ENCODE data around the gene PPM1H. TPM values are rescaled to one million over a fixed set of nuclear protein-coding genes. Genes with fewer than 3 reads are reported as not detected.

Gene PPM1H
- total and polyA plus RNA-seq, 10 of the 15 experiments (the other 5 are each of a cell fraction or from before 2014, with no cell fraction given): 0.11 to 0.83 (median 0.49) TPM

- H3K27ac ChIP-seq (ENCODE audit: control insufficient read depth, insufficient read depth): 0 out of 2 replicates have a peak overlapping the region, but pooled peaks have one; percentile 34
- no peak overlapping the region for H3K9ac ChIP-seq (ENCODE audit: control insufficient read depth, insufficient read depth, low read length)
- no peaks in the 10 kb centered on the region for H4K20me1 ChIP-seq (ENCODE audit: control insufficient read depth, insufficient read depth)
- intact Hi-C loops (cut with micrococcal nuclease; ENCODE audit: unreplicated experiment) (no loop called here), in situ Hi-C loops (cut with MboI) (no loop called here)
- RAD21 ChIA-PET (ENCODE audit: unreplicated experiment): interaction anchor here (0.7 to 1.6 kb wide), 4 partner anchors 14 to 179 kb away, joined by 3 to 5 read pairs (median 3); no protein-coding TSS in a partner anchor
- WGBS (ENCODE audit: insufficient coverage, insufficient replicate concordance, low lambda C conversion rate, missing lambda C conversion rate): 50% methylated on average over 2 of the region's 2 CpGs
- no peaks in the 10 kb centered on the region for H3K79me2 ChIP-seq (ENCODE audit: control insufficient read depth, insufficient read depth, low read length)
- H2AFZ ChIP-seq (ENCODE audit: control insufficient read depth, low read depth, low read length): peak overlapping the region; percentile 34
- peak overlapping the region; percentile 53 for H3K4me2 ChIP-seq (ENCODE audit: control insufficient read depth, insufficient read depth)
- H3K9me3 ChIP-seq (replicated peaks; ENCODE audit: control insufficient read depth, insufficient read depth, low read length): no peaks in the 10 kb centered on the region
- DNase-seq (ENCODE audit: low read depth, low spot score) (no peak), ATAC-seq (peak; percentile 94), FAIRE-seq (no peak)
- H3K4me3 ChIP-seq: no peak overlapping the region
- CTCF ChIA-PET: interaction anchor here (2.6 kb wide), 1 partner anchor 37 kb away, joined by 6 read pairs; no protein-coding TSS in a partner anchor
- POLR2A ChIA-PET: interaction anchor here (1.0 kb wide), 1 partner anchor 14 kb away, joined by 3 read pairs; no protein-coding TSS in a partner anchor
- no peaks in the 10 kb centered on the region for H3K36me3 ChIP-seq (ENCODE audit: control insufficient read depth in 2 of 2, insufficient read depth in 2 of 2, low read length in 1 of 2)
- no TSS peak for BruUV-seq (replicated peaks)
- peaks cover 4% of the 10 kb centered on the region for H3K4me1 ChIP-seq (ENCODE audit: control insufficient read depth, insufficient read depth, low read length)
- H3K27me3 ChIP-seq (replicated peaks in 1 of 2; ENCODE audit: control insufficient read depth in 2 of 2, insufficient read depth in 2 of 2, low read length in 1 of 2): no peaks in the 10 kb centered on the region
- SMC1A ChIA-PET (ENCODE audit: uncharacterized antibody, unreplicated experiment): interaction anchor here (0.7 to 3.1 kb wide), 4 partner anchors 11 to 43 kb away, joined by 3 to 7 read pairs (median 6); no protein-coding TSS in a partner anchor
- TF ChIP-seq PKNOX1 (IDR thresholded peaks at IDR 0.05) (no peak), DPF2 (IDR thresholded peaks at IDR 0.05) (0 out of 2 replicates have a peak, but pooled peaks have one; percentile 41), FOXK2 (IDR thresholded peaks at IDR 0.05) (peak; percentile 44; the same call in 1 of the 2 replicates), CBX3 (IDR thresholded peaks at IDR 0.05; ENCODE audit: borderline replicate concordance, low read depth) (no peak), ZBTB40 (IDR thresholded peaks at IDR 0.05; ENCODE audit: borderline replicate concordance) (no peak), IKZF2 (IDR thresholded peaks at IDR 0.05) (peak; percentile 70 to 80), NR2C1 (IDR thresholded peaks at IDR 0.05) (no peak), CHD2 (IDR thresholded peaks at IDR 0.05; ENCODE audit: borderline replicate concordance, low read depth, low read length) (no peak), JUNB (IDR thresholded peaks at IDR 0.05) (peak; percentile 41), CBFB (IDR thresholded peaks at IDR 0.05; ENCODE audit: low read depth) (peak; percentile 18; the same call in 1 of the 2 replicates), RUNX3 (IDR thresholded peaks at IDR 0.05; ENCODE audit: low read length) (peak; percentile 73; the same call in 1 of the 2 replicates), ESRRA (IDR thresholded peaks at IDR 0.05; ENCODE audit: low read length) (no peak), NFIC (IDR thresholded peaks at IDR 0.05; ENCODE audit: low read depth, low read length) (no peak), TBL1XR1 (IDR thresholded peaks at IDR 0.05; ENCODE audit: low read depth, low read length) (no peak)
- TF ChIP-seq, protein P1, sequence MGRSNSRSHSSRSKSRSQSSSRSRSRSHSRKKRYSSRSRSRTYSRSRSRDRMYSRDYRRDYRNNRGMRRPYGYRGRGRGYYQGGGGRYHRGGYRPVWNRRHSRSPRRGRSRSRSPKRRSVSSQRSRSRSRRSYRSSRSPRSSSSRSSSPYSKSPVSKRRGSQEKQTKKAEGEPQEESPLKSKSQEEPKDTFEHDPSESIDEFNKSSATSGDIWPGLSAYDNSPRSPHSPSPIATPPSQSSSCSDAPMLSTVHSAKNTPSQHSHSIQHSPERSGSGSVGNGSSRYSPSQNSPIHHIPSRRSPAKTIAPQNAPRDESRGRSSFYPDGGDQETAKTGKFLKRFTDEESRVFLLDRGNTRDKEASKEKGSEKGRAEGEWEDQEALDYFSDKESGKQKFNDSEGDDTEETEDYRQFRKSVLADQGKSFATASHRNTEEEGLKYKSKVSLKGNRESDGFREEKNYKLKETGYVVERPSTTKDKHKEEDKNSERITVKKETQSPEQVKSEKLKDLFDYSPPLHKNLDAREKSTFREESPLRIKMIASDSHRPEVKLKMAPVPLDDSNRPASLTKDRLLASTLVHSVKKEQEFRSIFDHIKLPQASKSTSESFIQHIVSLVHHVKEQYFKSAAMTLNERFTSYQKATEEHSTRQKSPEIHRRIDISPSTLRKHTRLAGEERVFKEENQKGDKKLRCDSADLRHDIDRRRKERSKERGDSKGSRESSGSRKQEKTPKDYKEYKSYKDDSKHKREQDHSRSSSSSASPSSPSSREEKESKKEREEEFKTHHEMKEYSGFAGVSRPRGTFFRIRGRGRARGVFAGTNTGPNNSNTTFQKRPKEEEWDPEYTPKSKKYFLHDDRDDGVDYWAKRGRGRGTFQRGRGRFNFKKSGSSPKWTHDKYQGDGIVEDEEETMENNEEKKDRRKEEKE (IDR thresholded peaks at IDR 0.05): no peak
- TF ChIP-seq, protein P2, sequence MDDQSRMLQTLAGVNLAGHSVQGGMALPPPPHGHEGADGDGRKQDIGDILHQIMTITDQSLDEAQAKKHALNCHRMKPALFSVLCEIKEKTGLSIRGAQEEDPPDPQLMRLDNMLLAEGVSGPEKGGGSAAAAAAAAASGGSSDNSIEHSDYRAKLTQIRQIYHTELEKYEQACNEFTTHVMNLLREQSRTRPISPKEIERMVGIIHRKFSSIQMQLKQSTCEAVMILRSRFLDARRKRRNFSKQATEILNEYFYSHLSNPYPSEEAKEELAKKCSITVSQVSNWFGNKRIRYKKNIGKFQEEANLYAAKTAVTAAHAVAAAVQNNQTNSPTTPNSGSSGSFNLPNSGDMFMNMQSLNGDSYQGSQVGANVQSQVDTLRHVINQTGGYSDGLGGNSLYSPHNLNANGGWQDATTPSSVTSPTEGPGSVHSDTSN (IDR thresholded peaks at IDR 0.05; ENCODE audit: insufficient replicate concordance, low read depth, low read length): no peak
Measured at GRCh38 chr12:62760779-62761178, 174.2 kb downstream of the PPM1H start.

Measured in GM12878 (cell line).